ENCODE results near the gene NMS.

NMS gene

DNA sequence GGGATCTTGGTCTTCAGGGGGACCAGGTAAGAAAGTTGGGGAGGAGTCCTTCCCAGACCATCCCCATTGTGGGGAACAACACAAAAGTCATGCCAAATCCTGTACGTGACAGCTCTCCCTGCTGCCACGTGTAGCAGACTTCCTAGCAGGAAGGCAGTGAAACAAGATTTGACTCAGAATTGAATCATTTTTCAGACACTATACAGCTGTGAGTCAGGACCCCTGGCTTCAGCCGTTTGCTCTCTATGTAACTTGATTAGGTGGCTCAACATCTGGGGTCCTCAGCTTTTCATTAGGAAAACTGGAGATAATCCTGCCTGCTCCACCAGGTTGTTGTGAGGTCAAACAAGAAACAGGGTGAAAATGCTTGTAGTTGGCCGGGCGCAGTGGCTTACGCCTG is 59.6 kb downstream of the NMS start:
- no peak overlapping the region for H2AFZ ChIP-seq (ENCODE audit: low read depth, low read length)
- no peak overlapping the region for H4K91ac ChIP-seq (ENCODE audit: low read length)
- no peak overlapping the region for H3K27ac ChIP-seq (ENCODE audit: low read length, poor library complexity, severe bottlenecking)
- no peaks in the 10 kb centered on the region for H3K79me1 ChIP-seq (replicated peaks; ENCODE audit: low read length, poor library complexity, severe bottlenecking)
- H2BK120ac ChIP-seq (ENCODE audit: low read depth, low read length): no peak overlapping the region
- H2BK12ac ChIP-seq (ENCODE audit: low read length in 2 of 2): no peak overlapping the region
- WGBS: 85% methylated on average over 6 of the region's 6 CpGs
- H2BK5ac ChIP-seq (ENCODE audit: low read depth, low read length, poor library complexity, severe bottlenecking): no peak overlapping the region
- no peak overlapping the region for H3K4ac ChIP-seq (ENCODE audit: low read depth in 1 of 2, low read length in 2 of 2)
- no peak overlapping the region for H3K4me2 ChIP-seq (ENCODE audit: low read length, poor library complexity, severe bottlenecking)
- no peaks in the 10 kb centered on the region for H3K27me3 ChIP-seq (ENCODE audit: control insufficient read depth in 1 of 2, insufficient read depth in 1 of 2, low read length in 2 of 2)
- H4K8ac ChIP-seq (ENCODE audit: low read length): no peak overlapping the region
- H2AK5ac ChIP-seq (ENCODE audit: low read length, severe bottlenecking): no peak overlapping the region
- no peaks in the 10 kb centered on the region for H3K4me1 ChIP-seq (ENCODE audit: control insufficient read depth, insufficient read depth, low read depth, low read length)
- no peak overlapping the region for H3K14ac ChIP-seq (ENCODE audit: low read length in 2 of 2)
- H3K9ac ChIP-seq (ENCODE audit: low read length): no peak overlapping the region
- no peak for DNase-seq
- H3K18ac ChIP-seq (ENCODE audit: low read depth in 1 of 2, low read length in 2 of 2): no peak overlapping the region
- H3K23ac ChIP-seq (ENCODE audit: low read length in 2 of 2): no peak overlapping the region
- no peaks in the 10 kb centered on the region for H3K9me3 ChIP-seq (ENCODE audit: control insufficient read depth, low read length)
- no peak overlapping the region for H2BK15ac ChIP-seq (ENCODE audit: low read depth, poor library complexity, severe bottlenecking)
- H3K36me3 ChIP-seq (ENCODE audit: control insufficient read depth in 1 of 2, insufficient read depth in 2 of 2, low read depth in 1 of 2, low read length in 2 of 2): no peaks in the 10 kb centered on the region
- H3K4me3 ChIP-seq (ENCODE audit: insufficient read depth in 1 of 2, low read depth in 1 of 2, low read length in 2 of 2): no peak overlapping the region

Measured in mesenchymal stem cell (in vitro differentiated cells and primary cell).